B cell (primary cell): ENCODE measurements around the gene PIH1D1. TPM values are rescaled to one million over a fixed set of nuclear protein-coding genes. Genes with fewer than 3 reads are reported as not detected.

Experiments used
- ATAC-seq: fragments of 200-7000 bp; cut with Tn5 transposase; one replicate; pipeline ENCODE4 v1.10.0; 2021; ENCODE audit warnings: low read depth, mild to moderate bottlenecking, moderate number of reproducible peaks, moderate library complexity
- CTCF ChIA-PET: fragments of 350-600 bp; sonication (Branson Sonifier 250); formaldehyde crosslinking; loops from one replicate; lab custom pipeline; 2021; ENCODE audit warnings: antibody characterized with exemption, inconsistent platforms; lab: Charles Lee
- POLR2A ChIA-PET: fragments of 350-600 bp; sonication (Branson Sonifier 250); formaldehyde crosslinking; loops from one replicate; lab custom pipeline; 2021; ENCODE audit warnings: antibody characterized with exemption; lab: Charles Lee
- DNase-seq: peaks from one replicate; pipeline ENCODE4 v3.0.0; 2013
- H2AFZ ChIP-seq: 2 replicates; pipeline ENCODE4 v1.6.1; 2012; ENCODE audit warnings: mild to moderate bottlenecking, low read depth, low read length; ENCODE audit not compliant: insufficient read depth, poor library complexity, severe bottlenecking
- H3K27ac ChIP-seq, 2 donors: 1 replicate in 1 of 2; 2 replicates in 1 of 2; pipeline ENCODE4 v1.5.1; 2012 to 2013; ENCODE audit warnings: low read length in 2 of 2, mild to moderate bottlenecking in 2 of 2, moderate library complexity in 1 of 2
- H3K27me3 ChIP-seq, 4 experiments: fragments of 200-600 bp in 1 of 4; sonication (generic) in 1 of 4; replicated peaks in 1 of 4; 1 replicate in 2 of 4; 2 replicates in 2 of 4; pipeline versions ENCODE4 v1.6.1 to v1.7.0; 2013 to 2016; ENCODE audit warnings: low read length in 3 of 4, mild to moderate bottlenecking in 2 of 4, mixed read lengths in 1 of 4, moderate library complexity in 1 of 4; ENCODE audit not compliant: insufficient read depth in 4 of 4, control insufficient read depth in 3 of 4; ENCODE audit errors: control extremely low read depth in 1 of 4
- H3K36me3 ChIP-seq, 2 experiments: replicated peaks in 1 of 2; 1 replicate in 1 of 2; 2 replicates in 1 of 2; pipeline versions ENCODE4 v1.6.1 to v1.7.1; 2013; ENCODE audit warnings: low read length in 1 of 2; ENCODE audit not compliant: insufficient read depth in 2 of 2, control insufficient read depth in 1 of 2; ENCODE audit errors: control extremely low read depth in 1 of 2, extremely low read depth in 1 of 2
- H3K4me1 ChIP-seq, 2 donors: fragments of 200-600 bp in 1 of 2; sonication (generic) in 1 of 2; 1 replicate in 1 of 2; 2 replicates in 1 of 2; pipeline versions ENCODE4 v1.5.1 to v1.6.1; 2013 to 2017; ENCODE audit warnings: low read length in 2 of 2; ENCODE audit not compliant: control insufficient read depth in 2 of 2, insufficient read depth in 2 of 2
- H3K4me2 ChIP-seq: replicated peaks from 2 replicates; pipeline ENCODE3; 2012; ENCODE audit warnings: mild to moderate bottlenecking, low read depth, low read length; ENCODE audit not compliant: poor library complexity, severe bottlenecking
- H3K4me3 ChIP-seq, 5 experiments: fragments of 200-600 bp in 1 of 5; sonication (generic) in 1 of 5; 1 replicate in 3 of 5; 2 replicates in 2 of 5; pipeline versions ENCODE4 v1.5.1 to v1.7.0; 2011 to 2016; ENCODE audit warnings: low read length in 4 of 5, mild to moderate bottlenecking in 4 of 5, low read depth in 2 of 5, control low read depth in 1 of 5, moderate library complexity in 1 of 5; ENCODE audit not compliant: insufficient read depth in 1 of 5; ENCODE audit errors: control extremely low read depth in 1 of 5, extremely low read depth in 1 of 5
- H3K79me2 ChIP-seq: fragments of 200-600 bp; sonication (generic); one replicate; pipeline ENCODE4 v1.6.0; 2016; ENCODE audit warnings: low read length; ENCODE audit not compliant: control insufficient read depth, insufficient read depth
- H3K9ac ChIP-seq: fragments of 200-600 bp; sonication (generic); 2 replicates; pipeline ENCODE4 v1.6.1; 2017; ENCODE audit warnings: mild to moderate bottlenecking, low read length, moderate library complexity
- H3K9me3 ChIP-seq, 3 donors: one replicate each; pipeline versions ENCODE4 v1.6.1 to v1.7.1; 2013; ENCODE audit warnings: low read length in 2 of 3; ENCODE audit not compliant: control insufficient read depth in 2 of 3, insufficient read depth in 1 of 3; ENCODE audit errors: control extremely low read depth in 1 of 3
- H4K20me1 ChIP-seq: 2 replicates; pipeline ENCODE4 v1.6.0; 2012; ENCODE audit warnings: mild to moderate bottlenecking, low read length; ENCODE audit not compliant: insufficient read depth, control insufficient read depth, poor library complexity, severe bottlenecking
- H3K27ac Mint-ChIP-seq: one replicate; pipeline ENCODE4 v1.8.0; 2021; ENCODE audit warnings: mixed read lengths
- H3K27me3 Mint-ChIP-seq: one replicate; pipeline ENCODE4 v1.8.0; 2021; ENCODE audit warnings: mixed read lengths
- H3K4me1 Mint-ChIP-seq: one replicate; pipeline ENCODE4 v1.8.0; 2021; ENCODE audit warnings: mixed read lengths
- H3K4me3 Mint-ChIP-seq: one replicate; pipeline ENCODE4 v1.8.0; 2021; ENCODE audit warnings: mixed read lengths
- H3K9me3 Mint-ChIP-seq: one replicate; pipeline ENCODE4 v1.8.0; 2022; ENCODE audit warnings: mixed read lengths; ENCODE audit not compliant: insufficient read depth
- CTCF ChIP-seq: fragments of 200-600 bp; IDR thresholded peaks from one replicate; pipeline ENCODE4 v1.8.0; 2022; ENCODE audit warnings: antibody characterized with exemption, mild to moderate bottlenecking
- EZH2 ChIP-seq: IDR thresholded peaks from 2 replicates; pipeline ENCODE4 v1.6.1; 2012; ENCODE audit warnings: borderline replicate concordance, low read depth, mild to moderate bottlenecking, moderate library complexity, low read length; ENCODE audit not compliant: insufficient read depth, poor library complexity, severe bottlenecking
- WGBS: methylation state at CpG from one replicate; pipeline ENCODE4 v1.1.5; 2013; ENCODE audit warnings: missing lambda C conversion rate; ENCODE audit not compliant: insufficient coverage; 5-methylcytosine and 5-hydroxymethylcytosine counted together
- intact Hi-C: fragments of 100-400 bp; cut with micrococcal nuclease; formaldehyde crosslinking; loops from one replicate; pipeline ENCODE4 v1.10.0; 2022
- polyA plus RNA-seq: library from polyadenylated mRNA; depleted of rRNA; stranded (reverse); fragments of >200 nt; gene quantifications from 2 replicates; pipeline ENCODE4 v1.2.3, GENCODE V29; 2012
- total RNA-seq, 2 donors: library from RNA; stranded (reverse); fragments of 120-200 nt in 1 of 2; gene quantifications; 1 replicate in 1 of 2; 2 replicates in 1 of 2; pipeline versions ENCODE4 v1.2.3 to v1.2.4, GENCODE V29; 2013 to 2022

Gene PIH1D1
- total and polyA plus RNA-seq, 2 donors (not counting 1 experiment from before 2014, with no cell fraction given): 158 to 184 TPM

- peaks cover 54 to 59% of the 10 kb centered on the region in 2 donors for H3K4me1 ChIP-seq
- H3K27me3 Mint-ChIP-seq: peaks cover 86% of the 10 kb centered on the region
- peak overlapping the region; percentile 38 for H3K9ac ChIP-seq
- H3K79me2 ChIP-seq: no peaks in the 10 kb centered on the region
- H3K27ac Mint-ChIP-seq: peak overlapping the region; percentile 37
- no peak overlapping the region for H3K27ac ChIP-seq
- no peaks in the 10 kb centered on the region for H4K20me1 ChIP-seq
- DNase-seq (peak; percentile 67), ATAC-seq (no peak)
- peak overlapping the region; percentile 38 for H2AFZ ChIP-seq
- peak overlapping the region; percentile 78 for H3K4me3 Mint-ChIP-seq
- peaks cover 59% of the 10 kb centered on the region for H3K4me1 Mint-ChIP-seq
- H3K36me3 ChIP-seq: no peaks in the 10 kb centered on the region
- intact Hi-C loops: no loop called here
- H3K4me2 ChIP-seq: peak overlapping the region; percentile 78
- CTCF ChIA-PET: interaction anchor here (1.0 kb wide), 1 partner anchor 32 kb away, joined by 3 read pairs; no protein-coding TSS in a partner anchor
- H3K9me3 Mint-ChIP-seq: no peaks in the 10 kb centered on the region
- TF ChIP-seq CTCF (peak; percentile 47), EZH2 (no peak)
- POLR2A ChIA-PET: interaction anchor here (0.6 to 1.9 kb wide), 2 partner anchors 13 to 35 kb away, joined by 4 to 5 read pairs; no protein-coding TSS in a partner anchor
- H3K9me3 ChIP-seq: peaks cover 0 to 39% (median 0%) of the 10 kb centered on the region in 3 donors
- H3K4me3 ChIP-seq: peak overlapping the region in 4 of 5 experiments; percentile 3 to 38 (median 24)
- WGBS: 5% methylated on average over 58 of the region's 58 CpGs
- H3K27me3 ChIP-seq: peaks cover 0 to 98% (median 80%) of the 10 kb centered on the region in 4 experiments
Observed at GRCh38 chr19:49422407-49423070, 29.1 kb downstream of the PIH1D1 start.

- Histone ChIP-seq H3K36me3 (no peaks in the 10 kb centered on the region), H2AFZ (no peak overlapping the region), H3K4me1 (peaks cover 47 to 53% of the 10 kb centered on the region in 2 donors), H3K27me3 (peaks cover 0 to 97% (median 74%) of the 10 kb centered on the region in 4 experiments), H3K27ac (no peak overlapping the region), H3K79me2 (no peaks in the 10 kb centered on the region), H3K9ac (no peak overlapping the region), H3K4me3 (peak overlapping the region in 1 of 5 experiments; percentile 8), H3K9me3 (peaks cover 0 to 33% (median 0%) of the 10 kb centered on the region in 3 donors), H4K20me1 (no peaks in the 10 kb centered on the region), H3K4me2 (peak overlapping the region; percentile 64)
- CTCF ChIA-PET: interaction anchor here (1.0 to 1.5 kb wide), 3 partner anchors 9 to 31 kb away, joined by 3 to 4 read pairs (median 3); no protein-coding TSS in a partner anchor
- POLR2A ChIA-PET: interaction anchor here (0.6 to 1.9 kb wide), 2 partner anchors 12 to 34 kb away, joined by 4 to 5 read pairs; no protein-coding TSS in a partner anchor
- H3K27me3 Mint-ChIP-seq: peaks cover 83% of the 10 kb centered on the region
- ATAC-seq (no peak), DNase-seq (no peak)
- no CpG with 5 or more reads among the region's 3 CpGs for WGBS
- H3K27ac Mint-ChIP-seq: no peak overlapping the region
- H3K9me3 Mint-ChIP-seq: no peaks in the 10 kb centered on the region
- intact Hi-C loops: no loop called here
- peaks cover 54% of the 10 kb centered on the region for H3K4me1 Mint-ChIP-seq
- H3K4me3 Mint-ChIP-seq: peak overlapping the region; percentile 65
- TF ChIP-seq EZH2 (no peak), CTCF (no peak)
Observed at GRCh38 chr19:49421878-49422202, 29.8 kb downstream of the PIH1D1 start.
